ENCODE data around the gene GABRB1.

The GABRB1 gene

GRCh38 chr4:47462799-47463234, 431.4 kb downstream of the GABRB1 start:
- in situ Hi-C loops (cut with MboI; ENCODE audit: low sequenced_read_pairs) = no loop called here

- in situ Hi-C loops (cut with MboI; ENCODE audit: low sequenced_read_pairs) = no loop called here
These were observed 432.0 kb downstream of the GABRB1 start, which contains the start of gene COMMD8 for GRCh38 chr4:47463235-47463956. Gene COMMD8, minus strand, starts transcription at chr4:47463702. Its CDS starts 51 bp downstream, at chr4:47463651.

GRCh38 chr4:47465004-47465403, 433.6 kb downstream of the GABRB1 start:
- in situ Hi-C loops (cut with MboI; ENCODE audit: low sequenced_read_pairs) = no loop called here

- in situ Hi-C loops (cut with MboI; ENCODE audit: low sequenced_read_pairs) = no loop called here
These were observed 434.9 kb downstream of the GABRB1 start for GRCh38 chr4:47466056-47466785.

- in situ Hi-C loops (cut with MboI; ENCODE audit: low sequenced_read_pairs) = no loop called here
These were observed 437.5 kb downstream of the GABRB1 start for GRCh38 chr4:47468706-47469365.

- in situ Hi-C loops (cut with MboI; ENCODE audit: low sequenced_read_pairs) = no loop called here
These were observed 438.6 kb downstream of the GABRB1 start for GRCh38 chr4:47469951-47470350.

- in situ Hi-C loops (cut with MboI; ENCODE audit: low sequenced_read_pairs) = no loop called here
These were observed 439.7 kb downstream of the GABRB1 start for GRCh38 chr4:47471064-47471463.

- in situ Hi-C loops (cut with MboI; ENCODE audit: low sequenced_read_pairs) = no loop called here
These were observed 440.2 kb downstream of the GABRB1 start for GRCh38 chr4:47471591-47471990.

- in situ Hi-C loops (cut with MboI; ENCODE audit: low sequenced_read_pairs) = no loop called here
These were observed 441.9 kb downstream of the GABRB1 start for GRCh38 chr4:47473141-47473750.

- in situ Hi-C loops (cut with MboI; ENCODE audit: low sequenced_read_pairs) = no loop called here
These were observed 443.4 kb downstream of the GABRB1 start for GRCh38 chr4:47474799-47475198.

GRCh38 chr4:47475411-47475810, 444.0 kb downstream of the GABRB1 start:
- in situ Hi-C loops (cut with MboI; ENCODE audit: low sequenced_read_pairs) = no loop called here
